GM18868 (cell line): ENCODE results near the gene GPR17.

ENCODE experiments used
- ATAC-seq: cut with Tn5 transposase; IDR thresholded peaks from one replicate; pipeline ENCODE4 v1.9.1; 2021; ENCODE audit warnings: mild to moderate bottlenecking, moderate library complexity; ENCODE audit not compliant: unreplicated experiment

The GPR17 gene

GRCh38 chr2:127652786-127653357, 6.9 kb downstream of the GPR17 start:
- no peak for ATAC-seq

GRCh38 chr2:127653421-127654083, 7.6 kb downstream of the GPR17 start:
- no peak for ATAC-seq

GRCh38 chr2:127654084-127654837, 8.3 kb downstream of the GPR17 start:
- ATAC-seq: no peak

GRCh38 chr2:127654838-127655175, 8.9 kb downstream of the GPR17 start:
- no peak for ATAC-seq

- ATAC-seq: no peak
These were observed 9.5 kb downstream of the GPR17 start for GRCh38 chr2:127655209-127656073.

- ATAC-seq: no peak
These were observed 10.7 kb downstream of the GPR17 start for GRCh38 chr2:127656569-127657231.

GRCh38 chr2:127657232-127657595, 11.3 kb downstream of the GPR17 start:
- no peak for ATAC-seq

- ATAC-seq: no peak
These were observed 12.2 kb downstream of the GPR17 start for GRCh38 chr2:127658146-127658545.

GRCh38 chr2:127658641-127659407, 12.9 kb downstream of the GPR17 start:
- ATAC-seq: no peak

- ATAC-seq: no peak
These were observed 13.7 kb downstream of the GPR17 start for GRCh38 chr2:127659408-127660290.

GRCh38 chr2:127660291-127660578, 14.3 kb downstream of the GPR17 start:
- ATAC-seq: no peak

GRCh38 chr2:127661072-127661649, 15.2 kb downstream of the GPR17 start:
- no peak for ATAC-seq

GRCh38 chr2:127661949-127662510, 16.1 kb downstream of the GPR17 start:
- ATAC-seq: no peak

- ATAC-seq: no peak
These were observed 17.1 kb downstream of the GPR17 start for GRCh38 chr2:127662937-127663565.

GRCh38 chr2:127663566-127664064, 17.7 kb downstream of the GPR17 start:
- ATAC-seq: no peak

- no peak for ATAC-seq
These were observed 18.3 kb downstream of the GPR17 start for GRCh38 chr2:127664065-127664894.

GRCh38 chr2:127664895-127665225, 18.9 kb downstream of the GPR17 start:
- no peak for ATAC-seq
